ENCODE measurements around the gene GAB1. TPM values are rescaled to one million over a fixed set of nuclear protein-coding genes. Genes with fewer than 3 reads are reported as not detected.

GAB1 gene
- total and polyA plus RNA-seq, 2 of the 13 experiments (the other 11 are each of a cell fraction or from before 2014, with no cell fraction given), result 8.7 to 14.7 TPM

GRCh38 chr4:143515905-143516304, 179.2 kb downstream of the GAB1 start:
- CTCF ChIA-PET (ENCODE audit: low intra/inter-chr PET ratio, low total read pairs), result no interaction called here
- no peak for FAIRE-seq
- Histone ChIP-seq H3K4me3 (replicated peaks in 1 of 3; ENCODE audit: insufficient read depth in 1 of 3, low read depth in 2 of 3, low read length in 3 of 3) (peak overlapping the region in 2 of 3 experiments; percentile 87 to 93; a peak in 2 of 6 replicates), H3K9me3 (ENCODE audit: low read length) (no peaks in the 10 kb centered on the region), H3K27ac (ENCODE audit: extremely low read length, insufficient read depth, low read length) (no peak overlapping the region), H2AFZ (ENCODE audit: low read length) (no peak overlapping the region), H3K4me2 (ENCODE audit: low read depth, low read length) (peak overlapping the region; percentile 84), H3K9ac (ENCODE audit: insufficient read depth, low read depth, low read length) (no peak overlapping the region; the same call in 1 of the 2 replicates), H3K36me3 (replicated peaks in 1 of 2; ENCODE audit: control insufficient read depth in 1 of 2, insufficient read depth in 2 of 2, low read length in 2 of 2) (peaks cover 2 to 30% of the 10 kb centered on the region in 2 experiments; a peak in 3 of 5 replicates), H3K27me3 (ENCODE audit: control insufficient read depth in 1 of 2, insufficient read depth in 2 of 2, low read length in 2 of 2) (no peaks in the 10 kb centered on the region; a peak in 1 of 5 replicates), H3K79me2 (ENCODE audit: insufficient read depth, low read length) (peaks cover 61% of the 10 kb centered on the region), H4K20me1 (ENCODE audit: insufficient read depth, low read length) (peaks cover 25% of the 10 kb centered on the region), H3K4me1 (ENCODE audit: insufficient read depth, low read length) (peaks cover 44% of the 10 kb centered on the region)
- in situ Hi-C loops (cut with HindIII; ENCODE audit: extremely low pct_ligation_motif_present, low pct_unique_long_range_greater_than_20kb), result loop anchor here (10.0 to 25.0 kb wide), 2 partner anchors 331 to 1596 kb away; partner anchors contain the start of gene USP38
- TF ChIP-seq KDM5A (IDR thresholded peaks at IDR 0.05; ENCODE audit: borderline replicate concordance, low read length) (no peak), ZNF737 (CRISPR knock-in tag; IDR thresholded peaks at IDR 0.05; ENCODE audit: borderline replicate concordance) (no peak), PHB2 (IDR thresholded peaks at IDR 0.05; ENCODE audit: partially characterized antibody) (no peak), AHR (CRISPR knock-in tag; IDR thresholded peaks at IDR 0.05) (no peak), ATF5 (CRISPR knock-in tag; IDR thresholded peaks at IDR 0.05; ENCODE audit: low read depth) (no peak), DBP (CRISPR knock-in tag; IDR thresholded peaks at IDR 0.05; ENCODE audit: not compliant biosample characterization) (no peak), TBL1XR1 (IDR thresholded peaks at IDR 0.05; ENCODE audit: borderline replicate concordance, low read length, partially characterized antibody) (no peak), PRMT3 (CRISPR knock-in tag; IDR thresholded peaks at IDR 0.05; ENCODE audit: borderline replicate concordance, low read depth) (no peak), THAP8 (CRISPR knock-in tag; IDR thresholded peaks at IDR 0.05; ENCODE audit: borderline replicate concordance) (no peak)
- ATAC-seq, result no peak
- intact Hi-C loops (cut with micrococcal nuclease; ENCODE audit: unreplicated experiment), result loop anchor here (10.0 kb wide), 3 partner anchors 181 to 331 kb away; partner anchors contain the start of genes GAB1 and USP38
- POLR2A ChIA-PET, result no interaction called here
- DNase-seq (ENCODE audit: low spot score), result no peak
- no TSS peak for BruUV-seq (replicated peaks)
